ENCODE data around the gene KDM4B.

The KDM4B gene

DNA sequence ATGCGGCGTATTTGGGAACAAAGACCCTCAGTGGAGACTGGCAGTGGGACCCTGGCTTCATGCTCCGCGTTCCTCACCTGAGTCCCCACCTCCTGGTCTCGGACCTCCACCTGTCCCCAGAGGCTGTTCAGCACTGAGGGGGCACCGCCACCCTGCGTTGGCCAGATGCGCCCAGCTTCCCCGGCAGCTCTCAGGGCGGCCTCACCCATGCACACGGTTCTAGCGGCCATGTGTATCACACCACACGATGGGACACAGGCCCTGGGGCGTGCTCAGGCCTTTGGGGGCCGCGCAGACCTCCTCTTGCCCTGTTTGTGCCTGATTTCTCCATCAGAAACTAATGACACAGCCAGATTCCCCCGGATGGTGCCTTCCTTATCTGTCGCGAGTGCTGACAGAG lies 138.1 kb downstream of the KDM4B start:
- no peak for DNase-seq (ENCODE audit: low read depth)

DNA sequence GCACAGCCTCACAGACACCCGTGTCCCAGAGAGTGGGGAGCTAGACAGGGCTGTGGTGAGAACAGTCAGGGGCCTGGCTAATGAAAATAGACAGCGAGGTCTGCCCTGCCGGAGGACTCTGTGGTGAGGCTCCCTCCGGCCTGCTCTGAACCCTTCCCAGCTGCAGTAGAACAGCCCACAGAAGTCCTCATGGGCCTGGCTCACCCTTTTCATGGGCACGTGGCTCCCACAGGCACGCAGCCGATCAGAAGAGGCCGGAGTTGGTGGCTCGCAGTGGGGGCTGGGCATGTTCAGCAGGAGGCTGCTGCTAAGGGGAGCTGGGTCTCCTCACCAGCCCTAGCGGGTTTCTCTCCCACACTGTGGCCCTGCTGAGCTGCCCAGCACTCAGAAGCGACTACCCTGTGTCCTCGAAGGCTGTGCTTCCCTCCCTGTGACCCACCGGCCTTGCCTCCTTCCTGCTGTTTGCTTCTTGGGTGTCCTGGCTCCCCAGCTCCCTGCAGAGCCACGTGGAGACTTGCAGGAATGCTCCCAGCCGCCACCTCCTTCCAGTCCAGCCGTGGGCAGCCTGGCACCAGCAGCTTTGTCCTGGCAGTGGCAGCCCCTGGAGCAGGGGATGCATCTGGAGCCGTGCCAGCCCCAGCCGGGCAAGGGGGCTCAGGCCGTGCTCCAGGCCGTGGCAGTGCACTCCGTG lies 138.7 kb downstream of the KDM4B start:
- no peak for DNase-seq (ENCODE audit: low read depth)

DNA sequence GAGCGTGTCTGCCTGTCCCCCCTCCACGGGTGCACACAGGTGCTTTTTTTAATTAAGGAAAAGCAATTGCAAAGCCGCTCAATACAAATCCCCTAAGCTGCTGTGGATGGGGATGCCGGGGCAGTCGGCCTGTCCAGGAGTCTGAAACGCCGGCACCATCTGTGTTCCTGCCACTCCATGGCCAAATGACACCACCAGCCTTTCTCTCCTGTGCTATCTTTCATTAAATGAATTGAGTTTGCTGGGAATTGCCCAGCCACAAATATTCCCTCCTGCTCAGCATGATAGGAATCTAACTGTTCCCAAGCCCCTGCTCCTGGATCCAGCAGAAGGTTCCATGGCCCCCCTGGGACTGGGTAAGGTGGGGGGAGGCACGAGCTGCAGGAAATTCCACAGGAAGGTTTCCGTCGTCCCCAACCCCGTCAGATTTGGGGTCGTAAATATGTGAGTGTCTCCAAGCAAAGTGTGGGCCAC lies 139.2 kb downstream of the KDM4B start:
- no peak for DNase-seq (ENCODE audit: low read depth)

DNA sequence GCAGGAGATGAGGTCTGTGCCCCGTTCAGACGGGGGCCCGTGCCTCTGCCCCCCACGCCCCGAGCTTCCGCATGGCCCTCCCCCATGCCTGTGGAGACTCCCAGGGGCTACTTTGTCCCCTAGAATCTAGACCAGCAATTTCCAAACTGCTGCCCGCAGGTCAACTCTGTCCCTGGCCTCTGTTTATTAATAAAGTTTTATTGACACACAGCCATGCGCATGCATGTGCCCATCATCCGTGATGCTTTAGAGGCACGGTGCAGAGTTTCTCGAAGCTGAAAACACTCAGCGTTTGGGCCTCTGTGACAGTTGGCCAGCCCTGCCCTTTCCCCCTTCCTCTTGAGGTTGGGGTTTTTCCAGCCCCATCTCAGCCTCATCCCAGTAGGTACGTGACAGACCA lies 140.0 kb downstream of the KDM4B start:
- no peak for DNase-seq (ENCODE audit: low read depth)

DNA sequence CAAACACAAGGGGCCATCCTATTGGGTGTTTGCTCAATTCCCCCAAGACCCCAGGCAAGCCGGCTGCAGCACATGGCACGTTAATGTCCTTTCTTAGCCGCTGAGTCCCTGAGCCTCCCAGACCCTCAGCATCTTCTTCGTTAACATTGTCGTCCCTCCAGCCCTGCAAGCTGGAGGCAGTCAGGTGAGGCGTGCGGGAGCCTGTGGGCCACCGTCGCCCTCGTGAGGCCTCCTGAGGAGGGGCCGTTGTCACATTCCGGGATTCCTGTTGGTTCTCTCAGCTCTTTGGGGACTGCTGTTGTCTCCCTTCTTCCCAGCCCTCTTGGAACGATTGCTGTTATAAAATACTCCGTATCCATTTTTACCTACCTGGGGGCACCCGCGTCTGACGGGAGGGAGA lies 140.6 kb downstream of the KDM4B start:
- DNase-seq (ENCODE audit: low read depth): no peak

DNA sequence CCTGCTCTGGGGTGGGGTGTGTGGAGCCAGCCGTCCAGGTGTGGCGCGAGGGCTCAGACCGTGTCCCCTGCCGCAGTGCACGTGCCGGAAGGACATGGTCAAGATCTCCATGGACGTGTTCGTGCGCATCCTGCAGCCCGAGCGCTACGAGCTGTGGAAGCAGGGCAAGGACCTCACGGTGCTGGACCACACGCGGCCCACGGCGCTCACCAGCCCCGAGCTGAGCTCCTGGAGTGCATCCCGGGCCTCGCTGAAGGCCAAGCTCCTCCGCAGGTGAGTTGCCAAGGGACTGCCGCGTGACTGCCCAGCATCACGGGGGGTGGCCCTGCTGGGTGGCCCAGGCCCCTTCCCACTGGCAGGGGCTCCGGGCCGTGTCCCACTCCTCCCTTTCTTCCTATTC lies 141.6 kb downstream of the KDM4B start:
- DNase-seq (ENCODE audit: low read depth): no peak

DNA sequence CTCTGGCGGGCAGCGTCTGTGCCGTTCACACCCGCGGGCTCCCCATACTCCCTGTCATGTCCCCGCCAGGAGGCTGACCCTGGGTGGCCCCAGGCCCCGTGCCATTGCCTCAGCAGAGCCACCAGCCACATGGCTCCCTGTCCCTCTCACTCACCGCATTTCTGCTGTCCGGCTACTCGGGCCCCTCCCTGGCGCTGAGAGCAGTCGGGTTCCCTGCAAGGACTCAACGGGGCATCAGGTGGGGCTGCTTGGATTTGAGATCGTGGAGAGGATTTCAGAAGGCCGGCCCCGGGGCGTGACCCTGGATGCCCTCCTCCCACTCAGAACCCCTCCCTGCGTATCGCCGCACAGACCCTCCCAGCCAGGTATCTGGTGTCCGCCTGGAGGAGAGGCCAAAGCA lies 142.1 kb downstream of the KDM4B start:
- no peak for DNase-seq (ENCODE audit: low read depth)

DNA sequence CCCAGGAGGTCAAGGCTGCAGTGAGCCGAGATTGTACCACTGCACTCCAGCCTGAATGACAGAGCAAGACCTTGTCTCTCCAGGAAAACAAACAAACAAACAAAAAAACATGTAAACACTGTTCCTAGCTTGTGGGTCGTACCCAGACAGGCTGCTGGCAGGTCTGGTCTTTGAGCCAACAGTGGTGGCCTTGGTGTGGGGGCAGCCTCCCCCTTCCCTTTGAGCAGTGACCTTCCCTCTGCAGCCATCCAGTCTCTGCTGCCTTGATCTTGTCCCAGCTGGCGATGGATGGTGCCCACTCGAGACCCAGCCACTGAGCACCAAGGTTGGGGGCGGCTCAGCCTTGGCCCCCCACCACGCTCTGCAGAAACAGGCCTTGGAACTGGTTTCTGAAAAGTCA lies 143.3 kb downstream of the KDM4B start:
- no peak for DNase-seq (ENCODE audit: low read depth)

DNA sequence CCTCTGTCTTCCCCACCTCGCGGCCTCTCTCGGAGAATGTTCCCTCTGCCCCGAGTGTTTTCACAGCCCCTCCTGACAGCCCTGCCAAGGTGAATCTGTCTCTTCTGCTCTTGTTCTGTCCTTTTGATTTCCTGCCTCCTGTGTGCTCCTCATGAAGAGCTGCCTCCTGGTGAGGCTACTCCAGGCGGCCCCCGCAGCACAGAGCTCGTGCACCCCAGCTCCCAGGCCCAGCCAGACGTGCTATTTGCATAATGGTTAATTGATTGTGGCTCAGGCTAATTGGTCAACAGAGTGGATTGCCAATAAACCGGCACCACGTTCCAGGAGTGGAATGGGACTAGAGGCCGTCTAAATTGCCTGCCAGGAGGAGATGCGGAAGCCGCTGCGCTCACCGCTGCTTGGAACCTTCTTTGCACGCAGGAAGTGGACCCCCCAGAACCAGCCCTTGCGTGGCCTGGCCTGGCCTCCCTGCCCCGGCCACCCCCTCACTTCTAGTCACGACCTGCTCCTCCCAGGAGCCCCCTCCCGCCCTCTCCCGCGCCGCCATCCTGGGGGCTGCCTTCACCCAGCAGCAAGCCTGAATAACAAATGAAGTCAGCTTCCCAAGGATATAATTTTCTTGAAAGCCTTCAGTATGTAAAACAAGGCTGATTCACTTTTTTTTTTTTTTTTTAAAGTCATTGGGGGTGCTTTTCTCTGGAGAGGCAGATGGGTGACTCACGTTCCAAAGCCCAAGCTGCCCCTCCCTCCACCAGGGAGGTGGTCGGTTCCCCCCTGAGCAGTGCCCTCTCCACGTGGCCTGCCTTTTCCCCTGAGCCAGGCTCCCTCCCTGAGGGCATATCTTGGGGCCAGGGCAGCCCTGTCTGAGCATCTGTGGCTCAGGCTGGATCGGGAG lies 144.0 kb downstream of the KDM4B start:
- no peak for DNase-seq (ENCODE audit: low read depth)

DNA sequence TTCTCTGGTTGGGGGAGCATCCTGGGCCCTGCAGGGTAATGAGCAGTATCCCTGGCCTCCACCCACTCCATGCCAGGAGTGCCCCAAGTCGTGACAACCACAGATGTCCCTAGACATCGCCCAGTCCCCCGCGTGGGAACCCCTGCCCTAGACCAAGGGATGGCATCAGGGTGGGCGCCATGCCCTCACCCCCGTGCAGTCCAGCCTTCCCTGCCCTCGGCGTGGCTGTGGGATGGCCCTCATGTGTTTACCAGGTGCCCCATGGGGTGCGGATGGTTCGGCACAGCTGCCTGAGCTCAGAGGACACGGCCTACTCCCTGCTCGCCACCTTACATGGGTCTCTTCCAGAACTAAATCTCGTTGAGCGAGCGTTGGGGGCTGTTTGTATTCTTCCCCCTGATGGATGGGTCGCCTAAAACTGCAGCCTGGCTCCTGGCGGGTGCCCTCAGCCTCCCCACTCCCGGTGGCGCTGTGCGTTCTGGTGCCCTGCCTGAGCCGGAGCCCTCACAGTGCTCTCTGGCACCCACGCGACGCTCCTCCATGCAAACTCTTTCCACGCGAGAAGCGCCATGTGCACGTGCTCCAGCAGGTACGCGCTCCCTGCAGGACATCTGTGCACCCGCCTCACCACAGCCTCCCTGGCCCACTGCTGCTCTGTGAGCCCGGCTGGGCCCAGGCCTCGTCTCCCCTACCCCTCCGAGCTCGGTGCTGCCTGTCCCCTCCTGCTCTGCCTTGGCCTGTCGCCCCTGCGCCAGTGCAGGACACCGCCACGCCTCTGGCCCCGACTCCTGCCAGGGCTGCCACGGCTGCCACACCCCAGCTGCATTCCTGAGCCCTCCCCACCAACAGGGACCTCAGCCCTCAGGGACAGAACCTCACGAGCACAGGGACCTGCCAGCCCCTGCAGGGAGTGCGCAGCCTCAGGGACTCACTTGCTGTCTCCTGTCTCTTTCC lies 145.0 kb downstream of the KDM4B start:
- DNase-seq (ENCODE audit: low read depth): no peak

DNA sequence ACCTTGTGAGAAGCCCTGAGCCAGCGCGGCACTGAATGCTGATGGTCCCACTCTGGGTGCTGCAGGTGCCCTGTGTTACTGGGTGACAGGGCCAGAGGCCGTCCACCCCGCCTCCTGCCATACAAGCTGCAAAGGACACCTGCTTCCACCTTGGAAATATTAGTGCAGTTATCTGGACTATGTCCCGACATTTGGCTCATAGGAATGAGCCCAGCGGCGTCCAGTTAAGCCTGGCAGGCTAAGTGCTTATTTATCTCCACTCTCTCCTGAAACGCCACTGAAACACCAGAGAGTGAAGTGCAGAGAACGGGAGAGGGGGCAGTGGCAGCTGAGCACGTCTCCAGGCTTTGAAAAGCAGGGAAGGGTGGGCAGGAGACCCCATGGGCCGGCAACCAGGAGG lies 145.8 kb downstream of the KDM4B start:
- DNase-seq (ENCODE audit: low read depth): no peak

DNA sequence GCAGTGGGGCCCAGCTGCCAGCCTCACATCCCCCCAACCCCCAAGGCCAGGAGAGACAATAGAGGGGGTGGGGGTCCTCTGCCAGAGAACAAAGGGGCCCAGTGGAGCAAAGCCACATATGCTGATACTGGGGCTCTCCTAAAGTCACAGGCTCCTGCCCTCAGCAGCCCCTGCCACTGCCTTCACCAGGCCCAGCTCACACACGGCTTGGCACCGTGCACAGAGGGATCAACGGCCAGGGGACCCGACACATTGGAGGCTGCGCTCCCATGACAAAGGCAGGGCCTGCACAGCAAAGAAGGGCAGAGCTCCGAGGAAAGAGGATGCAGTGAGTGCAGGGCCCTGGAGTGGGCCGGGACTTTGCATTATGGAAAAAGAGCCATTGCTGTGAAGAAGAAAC lies 146.4 kb downstream of the KDM4B start:
- DNase-seq (ENCODE audit: low read depth): no peak

DNA sequence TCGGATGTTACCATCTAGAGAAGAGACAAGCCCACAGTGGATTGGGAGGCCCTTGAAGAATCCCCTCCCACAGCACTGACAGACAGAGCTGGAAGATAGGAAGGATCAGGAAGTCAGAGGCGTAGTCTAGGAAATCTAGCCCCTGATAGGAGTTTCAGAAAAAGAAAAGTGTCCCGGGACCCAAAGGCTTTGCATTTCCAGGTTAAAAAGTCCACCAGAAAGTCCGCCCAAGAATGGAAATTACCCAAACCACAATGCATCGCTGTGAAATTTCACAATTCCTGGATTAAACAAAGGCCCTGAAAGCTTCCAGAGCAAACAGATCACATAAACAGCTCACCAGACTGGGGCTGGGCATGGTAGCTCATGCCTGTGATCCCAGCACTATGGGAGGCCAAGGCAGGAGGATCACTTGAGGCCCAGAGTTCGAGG lies 146.9 kb downstream of the KDM4B start:
- no peak for DNase-seq (ENCODE audit: low read depth)

DNA sequence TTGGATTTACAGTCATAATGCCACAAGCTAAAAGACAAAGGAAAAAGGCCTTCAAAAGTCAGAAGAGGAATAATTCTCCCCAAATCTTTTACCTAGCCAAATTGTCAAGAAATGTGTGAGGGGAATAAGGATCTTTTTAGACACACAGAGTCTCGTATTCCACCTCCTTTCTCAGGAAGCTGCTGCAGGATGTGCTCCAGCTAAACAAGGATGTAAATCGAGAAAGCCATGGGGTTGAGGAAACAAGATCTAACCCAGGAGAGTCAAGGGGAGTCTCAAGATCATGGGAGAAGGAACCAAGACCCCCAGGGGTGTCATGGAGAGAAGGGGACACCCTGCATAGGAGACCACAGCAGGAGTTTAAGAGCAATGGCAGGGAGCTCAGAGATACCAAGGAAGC lies 147.4 kb downstream of the KDM4B start:
- DNase-seq (ENCODE audit: low read depth): no peak

DNA sequence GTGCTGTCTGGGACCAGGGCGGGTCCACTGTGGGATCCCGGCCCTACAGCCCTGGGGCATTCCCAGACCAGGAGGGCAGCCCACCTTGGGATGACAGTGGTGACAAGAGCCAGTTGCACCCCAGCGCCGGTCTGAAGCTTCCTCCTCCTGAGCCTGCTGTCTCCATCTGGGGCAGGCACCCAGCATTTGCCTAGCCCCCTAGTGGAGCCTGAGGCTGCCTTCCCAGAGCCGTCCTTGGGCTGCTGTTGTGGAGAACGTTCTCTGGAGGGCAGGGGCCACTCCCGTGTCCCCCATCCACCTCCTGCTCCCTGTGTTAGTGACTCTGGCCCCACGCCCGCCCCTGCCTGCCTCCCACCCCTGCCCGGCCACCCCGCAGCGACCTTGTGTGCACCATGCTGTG lies 148.5 kb downstream of the KDM4B start:
- DNase-seq (ENCODE audit: low read depth): no peak

DNA sequence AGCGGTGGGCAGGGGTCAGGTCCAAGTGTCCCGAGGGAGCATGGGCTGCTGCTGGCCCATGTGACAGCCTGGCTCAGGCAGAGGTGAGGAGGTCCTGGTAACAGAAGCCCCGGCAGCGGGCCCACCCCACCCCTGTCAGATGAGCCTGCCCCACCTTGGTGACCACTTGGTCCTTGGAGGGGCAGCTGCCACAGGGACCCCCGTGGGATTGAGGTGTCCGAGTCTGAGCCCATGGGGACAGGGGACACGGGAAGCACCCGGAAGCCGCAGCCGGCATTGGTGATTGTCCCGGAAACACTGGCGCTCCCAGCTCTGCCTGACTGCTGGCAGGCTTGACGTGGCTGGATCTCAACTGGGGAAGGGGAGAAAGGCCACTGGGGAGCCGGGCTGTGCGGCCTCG lies 149.1 kb downstream of the KDM4B start:
- no peak for DNase-seq (ENCODE audit: low read depth)

DNA sequence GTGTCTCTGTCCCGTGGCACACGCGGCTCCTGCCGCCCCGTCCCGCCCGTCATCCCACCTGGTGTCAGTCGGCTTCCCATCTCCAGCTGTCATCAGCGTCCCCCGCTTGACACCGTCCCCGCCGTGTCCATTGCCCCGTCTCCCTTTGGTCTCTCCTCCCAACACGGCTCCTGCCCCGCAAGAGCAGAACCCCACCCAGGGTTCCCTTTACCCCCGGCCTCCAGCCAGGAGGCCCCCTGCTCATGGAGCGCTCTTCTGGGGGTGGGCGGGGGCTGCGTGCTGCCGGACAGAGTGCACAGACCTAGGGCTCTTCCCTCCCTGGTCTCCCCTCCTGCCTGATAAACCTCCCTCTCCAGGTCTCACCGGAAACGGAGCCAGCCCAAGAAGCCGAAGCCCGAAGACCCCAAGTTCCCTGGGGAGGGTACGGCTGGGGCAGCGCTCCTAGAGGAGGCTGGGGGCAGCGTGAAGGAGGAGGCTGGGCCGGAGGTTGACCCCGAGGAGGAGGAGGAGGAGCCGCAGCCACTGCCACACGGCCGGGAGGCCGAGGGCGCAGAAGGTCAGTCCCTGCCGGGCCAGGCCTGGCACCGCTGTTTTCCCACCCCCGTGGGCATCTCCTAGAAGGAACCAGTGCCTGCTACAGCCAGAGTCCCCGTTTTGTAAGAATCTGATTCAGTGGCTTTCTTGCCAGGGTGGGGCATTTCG lies 150.5 kb downstream of the KDM4B start:
- no peak for DNase-seq (ENCODE audit: low read depth)

DNA sequence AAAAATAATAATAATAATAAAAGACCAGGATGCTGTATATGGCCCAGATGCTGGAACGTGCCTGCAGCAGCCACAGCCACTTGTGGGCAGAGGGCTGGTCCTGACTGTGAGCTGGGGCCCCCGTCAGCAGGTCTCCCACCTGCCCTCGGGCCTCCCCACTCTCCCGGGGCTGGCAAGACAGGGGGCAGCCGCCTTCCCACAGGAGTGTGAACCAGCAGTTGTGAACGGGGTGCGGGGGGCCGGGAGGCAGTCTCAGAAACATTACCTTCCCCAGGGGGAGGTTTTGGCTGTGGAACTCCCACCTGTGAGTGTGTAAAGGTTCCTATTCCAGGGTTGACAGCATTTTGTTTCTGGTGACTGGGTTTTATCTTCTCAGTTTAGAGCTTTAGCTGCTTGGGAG lies 151.4 kb downstream of the KDM4B start:
- no peak for DNase-seq (ENCODE audit: low read depth)

DNA sequence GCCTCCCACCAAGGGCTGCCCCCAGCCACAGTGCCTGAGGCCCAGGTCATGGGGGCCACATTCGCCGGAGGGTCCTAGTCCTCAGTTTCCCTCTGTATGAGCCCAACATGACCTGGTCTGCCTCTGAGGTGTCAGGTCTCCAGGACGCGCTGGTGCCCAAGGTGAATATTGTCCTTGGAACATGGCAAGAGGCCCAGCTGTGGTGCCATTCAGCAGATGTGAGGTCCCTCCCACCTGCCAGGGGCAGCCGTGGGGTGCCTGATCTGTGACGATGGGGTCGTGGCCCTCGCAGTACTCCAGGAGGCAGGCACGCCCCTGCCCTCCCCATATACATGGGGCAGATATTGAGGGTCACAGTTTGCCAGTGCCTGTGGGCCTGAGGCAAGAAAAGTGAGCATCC lies 151.9 kb downstream of the KDM4B start:
- DNase-seq (ENCODE audit: low read depth): no peak

DNA sequence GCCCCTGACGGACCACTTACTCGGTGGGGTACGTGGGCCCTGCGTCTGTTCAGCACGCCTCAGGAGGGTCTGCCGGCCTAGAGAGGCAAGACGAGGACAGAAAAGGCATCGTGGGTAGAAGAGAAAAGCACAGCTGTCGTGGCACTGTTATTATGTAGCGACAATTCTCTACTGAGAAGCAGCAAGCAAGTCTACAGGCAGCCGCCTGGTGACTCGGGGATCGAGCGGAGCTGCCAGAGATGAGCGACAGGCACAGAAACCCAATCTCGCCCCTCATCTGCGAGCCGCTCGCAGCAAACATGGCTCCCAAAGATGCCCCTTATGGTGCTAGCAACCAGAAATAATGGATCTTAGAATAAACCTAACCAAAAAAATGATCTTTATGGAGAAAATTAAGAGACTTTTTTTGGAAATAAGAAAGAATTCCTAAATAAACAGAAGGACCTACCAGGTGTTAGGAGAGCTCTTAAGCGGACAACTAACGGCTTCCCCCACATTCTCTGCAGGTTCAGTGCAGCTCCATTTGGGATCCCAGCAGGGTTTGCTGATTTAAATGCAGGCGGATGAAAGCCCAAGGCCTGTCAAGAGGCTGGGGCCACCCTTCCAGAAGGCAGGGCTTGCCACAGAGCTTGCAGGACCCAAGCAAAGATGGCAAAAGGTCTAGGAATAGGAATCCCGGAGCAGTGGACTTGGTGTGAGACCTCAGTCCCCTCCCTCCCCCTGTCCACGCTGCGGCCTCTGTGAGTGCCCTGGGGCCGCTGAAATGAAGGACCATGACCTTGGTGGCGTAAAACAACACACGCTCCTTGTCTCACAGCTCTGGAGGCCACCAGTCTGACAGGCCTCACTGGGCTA lies 152.6 kb downstream of the KDM4B start:
- DNase-seq (ENCODE audit: low read depth): no peak

DNA sequence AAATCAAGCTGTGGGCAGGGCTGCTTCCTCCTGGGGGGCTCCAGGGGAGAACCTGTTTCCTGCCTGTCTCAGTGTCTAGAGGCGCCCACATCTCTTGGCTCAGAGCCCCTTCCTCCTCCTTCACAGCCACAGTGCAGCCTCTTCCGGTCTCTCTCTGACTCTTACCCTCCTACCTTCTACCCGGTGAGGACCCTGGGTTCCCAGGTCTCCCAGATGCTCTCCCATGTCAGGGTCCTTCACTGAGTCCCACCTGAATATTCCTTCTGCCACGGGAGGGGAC lies 153.1 kb downstream of the KDM4B start:
- DNase-seq (ENCODE audit: low read depth): no peak
